GM12891 (cell line): ENCODE data around the gene SULT2B1.

Source experiments
- POLR2A ChIP-seq: IDR thresholded peaks from 2 replicates; pipeline ENCODE4 v1.6.1; 2011; ENCODE audit warnings: low read depth, low read length, control low read depth
- POLR2AphosphoS5 ChIP-seq: IDR thresholded peaks from 2 replicates; pipeline ENCODE4 v1.6.1; 2011; ENCODE audit warnings: low read depth, low read length, control low read depth

DNA sequence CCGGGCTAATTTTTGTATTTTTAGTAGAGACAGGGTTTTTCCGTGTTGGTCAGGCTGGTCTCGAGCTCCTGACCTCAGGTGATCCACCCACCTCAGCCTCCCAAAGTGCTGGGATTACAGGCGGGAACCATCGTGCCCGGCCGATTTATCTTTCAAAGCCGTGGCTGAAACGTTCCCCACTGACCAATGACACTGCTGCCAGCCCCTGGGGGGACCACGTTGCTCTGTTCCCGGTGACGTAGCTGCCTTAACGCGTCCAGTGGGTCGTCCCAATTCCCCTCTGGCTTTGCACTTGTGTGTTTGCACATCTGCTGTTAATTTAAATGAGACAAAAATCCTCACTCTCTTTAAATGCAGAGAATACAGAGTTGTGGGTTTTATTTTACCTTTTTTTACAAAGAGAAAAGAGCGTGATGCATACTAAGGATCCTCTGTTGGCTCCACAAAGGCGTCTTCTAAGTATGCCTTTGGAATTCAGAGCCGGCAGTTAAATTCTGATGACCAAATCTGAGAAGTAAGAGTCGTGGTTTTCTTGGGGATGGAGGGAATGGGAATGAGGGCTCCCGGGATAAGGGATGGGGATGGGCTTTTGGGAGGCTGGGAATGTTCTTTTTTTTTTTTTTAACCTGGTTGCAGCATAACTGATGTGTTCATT lies 21.8 kb upstream of the SULT2B1 start:
- TF ChIP-seq POLR2A (no peak), POLR2AphosphoS5 (no peak)
